Ascending aorta (tissue), 2 donors: ENCODE measurements around the gene PVALEF. TPM values are rescaled to one million over a fixed set of nuclear protein-coding genes. Genes with fewer than 3 reads are reported as not detected.

Source experiments
- DNase-seq, 2 donors: peaks; one replicate each; pipeline ENCODE4 v3.0.0-alpha.2; 2019; ENCODE audit warnings: low spot score in 2 of 2
- H3K27ac ChIP-seq, 2 donors: fragments of 200-600 bp; sonication (generic); one replicate each; pipeline ENCODE4 v1.5.1; 2016 to 2017; ENCODE audit warnings: mild to moderate bottlenecking in 1 of 2
- H3K27me3 ChIP-seq: fragments of 200-600 bp; sonication (generic); one replicate; pipeline ENCODE4 v1.5.1; 2017
- H3K36me3 ChIP-seq, 2 donors: fragments of 200-600 bp; sonication (generic); one replicate each; pipeline ENCODE4 v1.5.1; 2016
- H3K4me1 ChIP-seq, 2 donors: fragments of 200-600 bp; sonication (generic); one replicate each; pipeline ENCODE4 v1.5.1; 2016 to 2017; ENCODE audit warnings: mild to moderate bottlenecking in 1 of 2
- H3K4me3 ChIP-seq, 2 donors: fragments of 200-600 bp; sonication (generic); one replicate each; pipeline ENCODE4 v1.5.1; 2016 to 2017; ENCODE audit warnings: mild to moderate bottlenecking in 1 of 2
- H3K9me3 ChIP-seq, 2 donors: fragments of 200-600 bp; sonication (generic); one replicate each; pipeline ENCODE4 v1.5.1; 2016
- intact Hi-C: fragments of 100-400 bp; cut with DNase I; formaldehyde crosslinking; loops from one replicate; pipeline ENCODE4 v1.15.1; 2023
- total RNA-seq: library from RNA; depleted of rRNA; stranded (reverse); fragments of >200 nt; gene quantifications from one replicate; pipeline ENCODE4 v1.1.0, GENCODE V29; 2016
- TF ChIP-seq, protein P1 (sequence below), 3 experiments: fragments of 200-600 bp in 2 of 3; fragments of 450-650 bp in 1 of 3; sonication (generic) in 2 of 3; IDR thresholded peaks; one replicate each; pipeline ENCODE4 v1.5.1; 2016 to 2019; ENCODE audit warnings: antibody characterized with exemption in 3 of 3, mild to moderate bottlenecking in 1 of 3, moderate library complexity in 1 of 3

Gene PVALEF
- total RNA-seq, 1 donor from 2014 or later, result not detected

- intact Hi-C loops, result no loop called here
- no peaks in the 10 kb centered on the region for H3K36me3 ChIP-seq
- H3K4me1 ChIP-seq, result peaks cover 0 to 3% of the 10 kb centered on the region in 2 donors
- H3K9me3 ChIP-seq, result no peaks in the 10 kb centered on the region
- no peaks in the 10 kb centered on the region for H3K27me3 ChIP-seq
- peak overlapping the region; percentile 39 to 52 for H3K4me3 ChIP-seq
- TF ChIP-seq, protein P1, sequence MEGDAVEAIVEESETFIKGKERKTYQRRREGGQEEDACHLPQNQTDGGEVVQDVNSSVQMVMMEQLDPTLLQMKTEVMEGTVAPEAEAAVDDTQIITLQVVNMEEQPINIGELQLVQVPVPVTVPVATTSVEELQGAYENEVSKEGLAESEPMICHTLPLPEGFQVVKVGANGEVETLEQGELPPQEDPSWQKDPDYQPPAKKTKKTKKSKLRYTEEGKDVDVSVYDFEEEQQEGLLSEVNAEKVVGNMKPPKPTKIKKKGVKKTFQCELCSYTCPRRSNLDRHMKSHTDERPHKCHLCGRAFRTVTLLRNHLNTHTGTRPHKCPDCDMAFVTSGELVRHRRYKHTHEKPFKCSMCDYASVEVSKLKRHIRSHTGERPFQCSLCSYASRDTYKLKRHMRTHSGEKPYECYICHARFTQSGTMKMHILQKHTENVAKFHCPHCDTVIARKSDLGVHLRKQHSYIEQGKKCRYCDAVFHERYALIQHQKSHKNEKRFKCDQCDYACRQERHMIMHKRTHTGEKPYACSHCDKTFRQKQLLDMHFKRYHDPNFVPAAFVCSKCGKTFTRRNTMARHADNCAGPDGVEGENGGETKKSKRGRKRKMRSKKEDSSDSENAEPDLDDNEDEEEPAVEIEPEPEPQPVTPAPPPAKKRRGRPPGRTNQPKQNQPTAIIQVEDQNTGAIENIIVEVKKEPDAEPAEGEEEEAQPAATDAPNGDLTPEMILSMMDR (IDR thresholded peaks at IDR 0.05), result no peak
- no peak overlapping the region for H3K27ac ChIP-seq
- DNase-seq, result no peak
Observed at GRCh38 chr17:81160747-81161453, 4.4 kb upstream of the PVALEF start.

GRCh38 chr17:81161536-81161935 lies 3.8 kb upstream of the PVALEF start:
- no peaks in the 10 kb centered on the region for H3K9me3 ChIP-seq
- H3K27ac ChIP-seq, result no peak overlapping the region
- TF ChIP-seq, protein P1 (IDR thresholded peaks at IDR 0.05), result no peak
- H3K27me3 ChIP-seq, result no peaks in the 10 kb centered on the region
- intact Hi-C loops, result no loop called here
- no peak for DNase-seq
- H3K4me3 ChIP-seq, result no peak overlapping the region
- H3K36me3 ChIP-seq, result no peaks in the 10 kb centered on the region
- peaks cover 2 to 3% of the 10 kb centered on the region in 2 donors for H3K4me1 ChIP-seq

DNA sequence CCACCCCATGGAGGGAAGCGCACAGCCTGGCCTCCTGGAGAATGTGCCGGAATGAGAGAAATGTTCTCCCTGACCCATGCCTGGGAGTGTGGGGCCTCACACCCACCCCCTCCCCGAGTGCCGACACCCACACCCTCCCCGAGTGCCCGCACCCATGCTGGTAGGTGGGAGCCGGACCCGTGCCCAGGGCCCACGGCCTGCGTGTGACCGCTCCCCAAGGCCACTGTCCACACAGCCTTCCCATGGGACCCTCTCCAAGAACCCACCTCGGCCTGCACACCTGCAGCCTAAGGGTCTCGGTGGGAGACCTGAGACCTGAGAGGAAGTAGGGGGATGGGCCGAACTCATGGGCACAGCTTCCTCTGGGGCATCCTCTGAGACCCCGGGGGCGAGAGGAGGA lies 3.3 kb upstream of the PVALEF start:
- intact Hi-C loops, result no loop called here
- H3K27me3 ChIP-seq, result no peaks in the 10 kb centered on the region
- TF ChIP-seq, protein P1 (IDR thresholded peaks at IDR 0.05), result no peak
- H3K9me3 ChIP-seq, result no peaks in the 10 kb centered on the region
- no peak overlapping the region for H3K4me3 ChIP-seq
- H3K36me3 ChIP-seq, result no peaks in the 10 kb centered on the region
- no peak overlapping the region for H3K27ac ChIP-seq
- DNase-seq, result no peak
- H3K4me1 ChIP-seq, result peaks cover 3% of the 10 kb centered on the region in 2 donors

DNA sequence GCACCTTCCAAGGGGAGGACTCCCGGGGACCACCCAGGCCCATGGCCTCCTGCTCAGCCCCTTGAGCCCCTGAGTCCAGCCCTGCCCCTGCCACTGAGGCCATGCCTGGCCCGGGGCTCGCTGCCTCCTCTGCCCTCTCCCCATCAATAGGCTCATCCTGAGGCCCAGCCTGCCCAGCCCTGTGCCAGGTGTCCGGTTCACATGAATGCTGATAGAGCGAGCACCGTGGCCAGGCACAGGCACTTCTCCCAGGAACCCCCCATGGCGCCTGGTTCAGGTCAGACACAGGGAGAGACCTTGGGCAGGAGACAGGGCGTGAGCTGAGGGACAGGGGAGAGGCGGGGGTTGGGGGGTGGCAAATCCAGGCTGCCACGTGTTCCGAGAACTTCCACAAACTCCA lies 2.8 kb upstream of the PVALEF start:
- TF ChIP-seq, protein P1 (IDR thresholded peaks at IDR 0.05), result no peak
- no peaks in the 10 kb centered on the region for H3K36me3 ChIP-seq
- H3K9me3 ChIP-seq, result no peaks in the 10 kb centered on the region
- DNase-seq, result no peak
- no peak overlapping the region for H3K27ac ChIP-seq
- H3K4me3 ChIP-seq, result no peak overlapping the region
- no peaks in the 10 kb centered on the region for H3K27me3 ChIP-seq
- intact Hi-C loops, result no loop called here
- H3K4me1 ChIP-seq, result peaks cover 3% of the 10 kb centered on the region in 2 donors

DNA sequence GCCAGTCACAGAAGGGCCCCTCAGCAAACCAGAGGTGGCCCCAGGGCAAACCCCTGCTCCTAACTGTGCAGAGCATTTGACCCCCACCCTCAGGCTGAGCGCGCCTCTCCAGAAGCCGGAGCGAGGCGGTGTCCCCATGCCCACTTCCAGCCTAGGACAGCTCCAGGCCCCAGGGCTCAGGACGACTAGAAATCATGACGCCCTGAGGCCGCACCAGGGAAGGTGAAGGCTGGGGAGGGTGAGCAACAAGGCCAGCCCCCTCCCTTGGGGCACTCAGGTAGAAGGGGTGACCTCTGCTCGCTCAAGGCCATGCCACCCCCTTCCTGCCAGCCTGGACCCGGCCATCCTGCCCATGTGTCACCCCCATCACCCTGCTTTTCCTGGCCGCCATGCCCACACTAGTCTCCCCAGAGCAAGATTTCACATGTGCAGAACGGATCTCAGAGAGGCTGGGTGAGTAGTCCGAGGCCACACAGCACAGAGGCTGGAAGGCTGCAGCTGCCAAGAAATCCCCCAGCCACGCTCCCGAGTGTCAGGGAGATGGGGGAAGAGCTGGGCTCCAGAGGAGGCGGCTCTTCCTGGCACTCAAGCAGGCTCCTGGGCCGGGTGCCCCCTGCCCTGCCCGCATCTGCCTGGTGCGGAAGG lies 2.1 kb upstream of the PVALEF start:
- TF ChIP-seq, protein P1 (IDR thresholded peaks at IDR 0.05), result no peak

More for the DNA sequence above, 2.1 kb upstream of the PVALEF start:
- Histone ChIP-seq H3K27me3 (no peaks in the 10 kb centered on the region), H3K4me3 (no peak overlapping the region), H3K9me3 (no peaks in the 10 kb centered on the region), H3K36me3 (no peaks in the 10 kb centered on the region), H3K27ac (no peak overlapping the region), H3K4me1 (peaks cover 3% of the 10 kb centered on the region in 2 donors)
- DNase-seq, result no peak
- intact Hi-C loops, result no loop called here
